Measurements from ENCODE around the gene EMC7.
"Not testable (repeated sequence)": the region's sequence is repeated elsewhere in the genome, so short reads cannot be mapped to it uniquely, and the experiment has no call there.

The EMC7 gene

GRCh38 chr15:34084086-34084485 lies 17.6 kb downstream of the EMC7 start:
- no peak for DNase-seq

- no peak for DNase-seq
Measured at GRCh38 chr15:34079904-34080303, 21.8 kb downstream of the EMC7 start.

GRCh38 chr15:34078900-34079299 lies 22.8 kb downstream of the EMC7 start:
- no peak for DNase-seq

- no peak for DNase-seq
Measured at GRCh38 chr15:34076785-34077184, 24.9 kb downstream of the EMC7 start.

- no peak for DNase-seq
Measured at GRCh38 chr15:34070003-34070402, 31.7 kb downstream of the EMC7 start.

- DNase-seq, result no peak
Measured at GRCh38 chr15:34065941-34066340, 35.7 kb downstream of the EMC7 start.

GRCh38 chr15:34065261-34065660 lies 36.4 kb downstream of the EMC7 start:
- DNase-seq, result no peak

- DNase-seq, result no peak
Measured at GRCh38 chr15:34064438-34064837, 37.2 kb downstream of the EMC7 start.

- no peak for DNase-seq
Measured at GRCh38 chr15:34059946-34060345, 41.7 kb downstream of the EMC7 start.

- no peak for DNase-seq
Measured at GRCh38 chr15:34059476-34059875, 42.2 kb downstream of the EMC7 start.

GRCh38 chr15:34056911-34057310 lies 44.8 kb downstream of the EMC7 start:
- no peak for DNase-seq

- no peak for DNase-seq
Measured at GRCh38 chr15:34055868-34056595, 45.6 kb downstream of the EMC7 start.

- no peak for DNase-seq
Measured at GRCh38 chr15:34054081-34054707, 47.5 kb downstream of the EMC7 start.

GRCh38 chr15:34050385-34050784 lies 51.3 kb downstream of the EMC7 start:
- not testable (repeated sequence) for DNase-seq

GRCh38 chr15:34049112-34049511 lies 52.5 kb downstream of the EMC7 start:
- DNase-seq, result no peak

- DNase-seq, result no peak
Measured at GRCh38 chr15:34047893-34048775, 53.5 kb downstream of the EMC7 start.

- no peak for DNase-seq
Measured at GRCh38 chr15:34046471-34047145, 55.1 kb downstream of the EMC7 start.

GRCh38 chr15:34043813-34044212 lies 57.8 kb downstream of the EMC7 start:
- DNase-seq, result no peak

- no peak for DNase-seq
Measured at GRCh38 chr15:34043391-34043790, 58.3 kb downstream of the EMC7 start.

- no peak for DNase-seq
Measured at GRCh38 chr15:34039790-34040113, 61.9 kb downstream of the EMC7 start.

- peak; percentile 38 for DNase-seq
Measured at GRCh38 chr15:34038871-34039789, 62.5 kb downstream of the EMC7 start, which contains the start of gene AVEN. Gene AVEN (minus strand): TSS chr15:34039204. CDS start chr15:34039046, 158 bp downstream.
